Measurements from ENCODE around the gene KIF1A. TPM values are rescaled to one million over a fixed set of nuclear protein-coding genes. Genes with fewer than 3 reads are reported as not detected.

Gene KIF1A
- total and polyA plus RNA-seq, 10 of the 15 experiments (the other 5 are each of a cell fraction or from before 2014, with no cell fraction given), result 0.04 to 0.95 (median 0.06) TPM; not detected in 5

- no peak for TF ChIP-seq ZBTB11 (CRISPR knock-in tag; IDR thresholded peaks at IDR 0.05)
- TF ChIP-seq CEBPB (IDR thresholded peaks at IDR 0.05; ENCODE audit: borderline replicate concordance in 1 of 2, low read depth in 2 of 2, low read length in 2 of 2), result no peak
- TF ChIP-seq PAX5 (IDR thresholded peaks at IDR 0.05; ENCODE audit: borderline replicate concordance, low read depth, low read length), result no peak
These were observed 17.6 kb upstream of the KIF1A start (continued) for GRCh38 chr2:240837621-240838020.

GRCh38 chr2:240836781-240837467 is 16.9 kb upstream of the KIF1A start:
- no peak overlapping the region for H3K27ac ChIP-seq (ENCODE audit: control insufficient read depth, insufficient read depth)
- RAD21 ChIA-PET (ENCODE audit: unreplicated experiment), result no interaction called here
- 33% methylated on average over 17 of the region's 17 CpGs for WGBS (ENCODE audit: insufficient coverage, insufficient replicate concordance, low lambda C conversion rate, missing lambda C conversion rate)

More at GRCh38 chr2:240836781-240837467, 16.9 kb upstream of the KIF1A start:
- Histone ChIP-seq H3K4me1 (ENCODE audit: control insufficient read depth, insufficient read depth, low read length) (no peaks in the 10 kb centered on the region), H3K79me2 (ENCODE audit: control insufficient read depth, insufficient read depth, low read length) (no peaks in the 10 kb centered on the region), H3K36me3 (ENCODE audit: control insufficient read depth in 2 of 2, insufficient read depth in 2 of 2, low read length in 1 of 2) (no peaks in the 10 kb centered on the region), H3K9ac (ENCODE audit: control insufficient read depth, insufficient read depth, low read length) (no peak overlapping the region), H3K27me3 (replicated peaks in 1 of 2; ENCODE audit: control insufficient read depth in 2 of 2, insufficient read depth in 2 of 2, low read length in 1 of 2) (no peaks in the 10 kb centered on the region; a peak in 2 of 4 replicates), H3K9me3 (replicated peaks; ENCODE audit: control insufficient read depth, insufficient read depth, low read length) (no peaks in the 10 kb centered on the region; the same call in 2 of the 3 replicates), H3K4me3 (no peak overlapping the region), H4K20me1 (ENCODE audit: control insufficient read depth, insufficient read depth) (no peaks in the 10 kb centered on the region), H3K4me2 (ENCODE audit: control insufficient read depth, insufficient read depth) (no peak overlapping the region), H2AFZ (ENCODE audit: control insufficient read depth, low read depth, low read length) (no peak overlapping the region)
- no peak for DNase-seq (ENCODE audit: low read depth, low spot score)
- no TSS peak for BruUV-seq (replicated peaks)
- CTCF ChIA-PET, result no interaction called here
- intact Hi-C loops (cut with micrococcal nuclease; ENCODE audit: unreplicated experiment), result no loop called here
- in situ Hi-C loops (cut with MboI), result loop anchor here (25.0 kb wide), 1 partner anchor 325 kb away; no protein-coding TSS in a partner anchor
- no peak for ATAC-seq
- TF ChIP-seq NFXL1 (IDR thresholded peaks at IDR 0.05; ENCODE audit: borderline replicate concordance), result no peak
- no peak for TF ChIP-seq DPF2 (IDR thresholded peaks at IDR 0.05)
- no peak for TF ChIP-seq SUZ12 (IDR thresholded peaks at IDR 0.05; ENCODE audit: unreplicated experiment)
- POLR2A ChIA-PET, result no interaction called here
- SMC1A ChIA-PET (ENCODE audit: uncharacterized antibody, unreplicated experiment), result no interaction called here
- no peak for FAIRE-seq
